Stimulated activated CD8-positive, alpha-beta memory T cell treated with anti-CD3 and anti-CD28 coated beads, Interleukin-7, amount 100 ng/mL, for 24 hours (primary cell): ENCODE measurements around the gene DCAF11.

Experiments
- DNase-seq: peaks from one replicate; pipeline ENCODE4 v3.0.0-alpha.2; 2020; ENCODE audit warnings: low read depth

Gene DCAF11

DNA sequence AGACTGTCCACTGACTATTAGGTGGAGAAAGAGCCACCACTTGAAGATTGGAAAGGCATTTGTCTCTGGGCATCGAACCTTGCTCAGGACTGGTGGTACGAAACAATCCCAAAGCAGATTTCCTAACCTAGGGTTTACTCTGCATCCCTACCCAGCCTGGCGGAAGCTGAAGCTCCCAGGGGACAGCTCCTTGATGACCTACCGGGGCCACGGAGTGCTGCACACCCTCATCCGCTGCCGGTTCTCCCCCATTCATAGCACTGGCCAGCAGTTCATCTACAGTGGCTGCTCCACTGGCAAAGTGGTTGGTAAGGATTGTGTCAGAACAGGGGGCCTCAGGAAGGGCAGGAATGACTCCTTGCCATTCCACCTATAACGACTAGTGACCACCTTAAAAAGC is 6.6 kb downstream of the DCAF11 start:
- DNase-seq: no peak

DNA sequence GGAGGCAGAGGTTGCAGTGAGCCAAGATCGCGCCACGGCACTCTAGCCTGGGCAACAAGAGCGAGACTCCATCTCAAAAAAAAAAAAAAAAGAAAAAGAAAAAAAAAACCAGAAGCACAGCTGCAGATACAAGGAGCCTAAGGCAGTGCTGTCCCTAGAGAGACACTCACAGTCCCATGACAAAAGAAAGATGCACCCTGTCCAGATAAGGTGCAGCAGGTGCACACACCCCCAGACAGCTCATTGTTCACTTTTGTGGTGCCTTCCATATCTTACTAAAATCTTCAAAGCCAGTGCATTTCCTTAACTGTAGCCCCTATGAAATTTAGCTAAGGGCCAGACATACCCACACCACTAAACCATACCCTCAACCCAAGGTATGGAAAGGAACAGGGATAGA is 7.8 kb downstream of the DCAF11 start:
- DNase-seq: no peak

DNA sequence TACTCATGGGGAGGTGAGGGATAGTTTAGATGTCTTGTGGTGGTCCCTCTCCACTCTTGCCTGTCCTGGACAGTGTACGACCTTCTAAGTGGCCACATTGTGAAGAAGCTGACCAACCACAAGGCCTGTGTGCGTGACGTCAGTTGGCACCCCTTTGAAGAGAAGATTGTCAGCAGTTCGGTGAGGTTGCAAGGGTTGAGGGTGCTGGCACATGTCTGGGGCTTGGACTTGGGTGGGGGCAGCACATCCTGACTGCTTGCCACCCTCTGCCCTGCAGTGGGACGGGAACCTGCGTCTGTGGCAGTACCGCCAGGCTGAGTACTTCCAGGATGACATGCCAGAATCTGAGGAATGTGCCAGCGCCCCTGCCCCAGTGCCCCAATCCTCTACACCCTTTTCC is 8.3 kb downstream of the DCAF11 start:
- DNase-seq: no peak

DNA sequence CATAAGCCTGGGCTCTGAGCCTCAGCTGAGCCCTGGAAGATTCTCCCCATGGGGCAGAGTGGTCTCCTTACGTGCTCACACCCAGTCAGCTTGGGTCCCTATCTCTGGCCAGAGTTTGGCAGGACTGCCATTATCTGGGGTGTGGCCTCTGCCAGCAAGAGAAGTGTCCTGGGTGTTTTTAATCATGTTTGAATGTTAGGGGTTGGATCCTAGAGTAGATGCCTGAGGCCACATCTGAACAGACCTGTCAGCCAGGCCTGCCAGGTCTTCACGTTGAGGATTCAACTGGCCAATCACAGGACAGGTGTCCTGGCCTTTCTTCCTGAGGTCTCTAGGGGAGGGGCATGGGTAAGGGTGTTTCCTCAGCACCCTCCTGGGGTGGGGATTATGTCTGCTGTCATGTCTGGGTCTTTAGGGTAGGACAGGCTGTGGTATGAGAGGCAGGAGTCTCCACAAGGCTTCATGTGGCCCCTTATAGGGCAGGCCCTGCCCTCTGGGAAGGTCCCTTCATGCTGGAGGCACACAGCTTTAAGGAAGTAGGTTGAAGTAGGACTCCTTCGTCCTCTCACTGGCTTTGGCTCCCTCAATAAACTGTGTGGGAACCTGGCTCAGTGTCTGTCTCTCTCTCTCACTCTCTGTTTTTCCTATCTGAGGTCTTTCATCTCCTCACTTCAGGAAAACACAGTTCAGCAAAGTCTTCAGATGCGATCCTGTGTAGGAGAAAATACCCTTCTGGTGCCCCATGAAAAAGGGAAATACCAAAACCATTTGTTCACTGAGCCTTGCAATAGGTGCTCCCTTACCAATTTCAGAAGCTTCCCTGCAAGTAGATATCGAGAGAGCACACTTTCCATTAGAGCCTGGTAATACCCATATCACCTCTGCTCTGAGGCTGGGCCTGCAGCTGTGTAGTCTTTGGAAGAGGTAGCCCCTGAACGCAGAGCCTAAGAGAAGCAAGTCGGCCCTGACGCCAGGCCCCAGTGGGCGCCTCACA is 9.1 kb downstream of the DCAF11 start:
- DNase-seq: no peak

DNA sequence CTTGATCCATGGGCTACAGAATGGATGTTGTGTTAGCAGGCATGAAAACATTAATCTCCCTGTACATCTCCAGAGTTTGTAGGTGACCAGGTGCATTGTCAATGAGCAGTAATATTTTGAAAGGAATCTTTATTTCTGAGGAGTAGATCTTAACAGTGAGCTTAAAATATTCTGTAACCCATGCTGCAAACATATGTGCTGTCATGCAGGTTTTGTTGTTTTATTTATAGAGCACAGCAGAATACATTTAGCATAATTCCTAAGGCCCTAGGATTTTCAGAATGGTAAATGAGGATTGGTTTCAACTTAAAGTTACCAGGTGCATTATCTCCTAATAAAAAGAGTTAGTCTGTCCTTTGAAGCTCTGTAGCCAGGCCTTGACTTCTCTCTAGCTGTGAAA is 12.4 kb downstream of the DCAF11 start:
- no peak for DNase-seq

DNA sequence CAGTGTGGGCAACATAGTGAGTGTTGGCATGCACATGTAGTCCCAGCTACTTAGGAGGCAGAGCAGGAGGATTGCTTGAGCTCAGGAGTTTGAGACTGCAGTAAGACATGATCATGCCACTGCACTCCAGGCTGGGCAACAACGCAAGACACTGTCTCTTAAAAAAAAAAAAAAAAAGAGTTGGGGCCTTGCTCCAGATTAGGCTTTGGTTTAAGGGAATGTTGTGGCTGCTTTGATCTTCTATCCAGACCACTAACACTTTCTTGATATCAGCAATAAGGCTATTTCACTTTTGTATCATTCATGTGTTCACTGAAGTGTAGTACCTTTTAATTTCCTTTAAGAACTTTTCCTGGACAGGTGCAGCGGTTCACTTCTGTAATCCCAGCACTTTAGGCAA is 13.1 kb downstream of the DCAF11 start:
- no peak for DNase-seq

DNA sequence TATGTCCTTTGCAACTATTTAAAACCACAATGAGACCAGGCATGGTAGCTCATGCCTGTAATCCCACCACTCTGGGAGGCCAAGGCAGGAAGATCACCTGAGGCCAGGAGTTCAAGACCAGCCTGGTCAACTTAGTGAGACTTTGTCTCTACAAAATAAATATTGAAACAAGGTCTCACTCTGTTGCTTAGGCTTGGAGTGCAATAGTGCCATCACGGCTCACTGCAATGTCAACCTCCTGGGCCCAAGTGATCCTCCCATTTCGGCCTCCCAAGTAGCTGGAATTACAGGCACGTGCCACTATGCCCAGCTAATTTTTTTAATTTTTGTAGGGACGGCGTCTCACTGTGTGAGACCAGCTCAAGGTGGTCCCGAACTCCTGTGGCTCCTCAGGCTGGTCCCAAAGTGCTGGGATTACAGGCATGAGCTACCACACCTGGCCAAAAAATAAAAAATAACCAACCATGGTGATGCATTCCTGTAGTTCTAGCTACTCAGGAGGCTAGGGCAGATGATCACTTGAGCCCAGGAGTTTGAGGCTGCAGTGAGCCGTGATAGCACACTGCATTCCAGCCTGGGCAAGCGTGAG is 14.9 kb downstream of the DCAF11 start:
- DNase-seq: no peak

DNA sequence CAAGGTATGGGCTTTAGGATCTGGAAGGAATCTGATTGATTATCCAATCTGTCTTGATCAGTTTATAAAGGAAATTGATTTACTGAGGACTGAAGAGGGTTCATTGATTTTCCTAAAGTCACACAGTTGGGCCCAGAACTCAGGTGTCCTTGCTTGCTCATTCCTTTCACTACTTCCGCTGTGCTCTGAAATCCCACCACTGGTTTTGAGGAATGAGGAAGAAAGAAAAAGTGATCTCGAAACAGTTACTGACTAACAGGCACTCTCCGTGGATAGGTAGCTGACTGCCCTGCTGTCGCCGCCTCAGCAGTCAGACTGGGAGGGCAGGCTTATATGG is 15.8 kb downstream of the DCAF11 start, which contains the start of gene FITM1:
Gene FITM1, plus strand, starts transcription at position 280 of the 337 bp plus-strand sequence. CDS start 905 bp downstream, outside the sequence.
- no peak for DNase-seq

DNA sequence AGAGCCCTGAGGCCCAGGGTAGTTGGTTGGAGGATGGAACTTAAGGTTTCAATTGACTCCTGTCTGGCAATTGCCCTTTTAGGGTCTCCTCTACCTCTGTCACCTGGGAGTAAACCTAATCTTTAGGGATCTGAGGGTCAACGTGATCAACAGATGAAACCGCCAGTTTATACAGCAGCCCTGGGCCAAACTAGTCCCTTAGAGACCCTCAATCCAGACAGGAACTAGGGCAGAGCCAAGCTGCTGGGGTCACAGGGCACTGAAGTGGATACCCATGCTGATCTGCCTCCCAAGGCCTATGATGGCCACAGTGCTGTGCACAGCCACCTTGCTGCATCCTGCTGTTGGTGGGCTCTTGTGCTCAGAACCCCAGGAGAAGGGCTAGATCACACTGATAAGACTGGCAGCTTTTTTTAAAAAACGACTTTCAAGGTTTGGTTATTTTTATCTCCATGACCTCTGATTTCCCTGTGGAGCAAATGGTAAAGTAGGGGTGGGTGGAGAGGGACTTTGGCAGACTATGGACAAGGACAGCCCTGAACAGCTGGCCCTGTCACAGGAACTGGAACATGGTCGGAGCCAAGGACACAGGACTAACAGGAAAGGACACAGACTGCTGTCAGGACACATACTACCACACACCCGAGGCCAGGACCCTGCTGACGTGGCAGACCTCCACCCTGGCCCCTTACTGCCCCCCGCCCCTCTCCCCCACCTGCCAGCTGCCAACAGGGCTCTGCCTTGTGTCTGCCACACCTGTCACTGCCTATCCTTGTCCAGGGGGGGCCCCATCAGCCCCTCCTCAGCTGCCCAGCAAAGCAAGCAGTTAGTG is 16.4 kb downstream of the DCAF11 start:
- DNase-seq: no peak

DNA sequence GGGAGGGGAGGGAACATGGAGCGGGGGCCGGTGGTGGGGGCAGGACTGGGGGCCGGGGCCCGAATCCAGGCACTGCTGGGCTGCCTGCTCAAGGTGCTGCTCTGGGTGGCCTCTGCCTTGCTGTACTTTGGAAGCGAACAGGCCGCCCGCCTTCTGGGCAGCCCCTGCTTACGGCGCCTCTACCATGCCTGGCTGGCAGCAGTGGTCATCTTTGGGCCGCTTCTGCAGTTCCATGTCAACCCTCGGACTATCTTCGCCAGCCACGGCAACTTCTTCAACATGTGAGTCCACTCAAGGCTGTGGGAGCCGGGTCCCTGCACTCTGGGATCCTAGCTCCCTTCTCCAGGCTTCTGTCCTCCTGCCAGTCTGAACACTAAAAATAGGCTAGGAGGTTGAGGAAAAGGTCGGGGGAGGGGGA is 17.0 kb downstream of the DCAF11 start:
- no peak for DNase-seq

DNA sequence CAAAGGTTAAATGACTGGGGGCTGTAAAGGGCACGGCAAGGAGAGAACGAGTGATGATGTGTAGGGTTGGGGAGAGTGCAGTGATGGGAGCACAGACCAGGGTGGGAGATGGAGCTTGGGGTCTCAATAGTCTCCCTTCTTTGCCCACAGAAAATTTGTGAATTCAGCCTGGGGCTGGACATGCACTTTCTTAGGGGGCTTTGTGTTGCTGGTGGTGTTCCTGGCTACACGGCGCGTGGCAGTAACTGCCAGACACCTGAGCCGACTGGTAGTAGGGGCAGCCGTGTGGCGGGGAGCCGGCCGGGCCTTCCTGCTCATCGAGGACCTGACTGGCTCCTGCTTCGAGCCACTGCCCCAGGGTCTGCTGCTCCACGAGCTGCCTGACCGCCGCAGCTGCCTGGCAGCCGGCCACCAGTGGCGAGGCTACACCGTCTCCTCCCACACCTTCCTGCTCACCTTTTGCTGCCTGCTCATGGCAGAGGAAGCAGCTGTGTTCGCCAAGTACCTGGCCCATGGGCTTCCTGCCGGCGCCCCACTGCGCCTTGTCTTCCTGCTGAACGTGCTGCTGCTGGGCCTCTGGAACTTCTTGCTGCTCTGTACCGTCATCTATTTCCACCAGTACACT is 17.6 kb downstream of the DCAF11 start:
- no peak for DNase-seq

DNA sequence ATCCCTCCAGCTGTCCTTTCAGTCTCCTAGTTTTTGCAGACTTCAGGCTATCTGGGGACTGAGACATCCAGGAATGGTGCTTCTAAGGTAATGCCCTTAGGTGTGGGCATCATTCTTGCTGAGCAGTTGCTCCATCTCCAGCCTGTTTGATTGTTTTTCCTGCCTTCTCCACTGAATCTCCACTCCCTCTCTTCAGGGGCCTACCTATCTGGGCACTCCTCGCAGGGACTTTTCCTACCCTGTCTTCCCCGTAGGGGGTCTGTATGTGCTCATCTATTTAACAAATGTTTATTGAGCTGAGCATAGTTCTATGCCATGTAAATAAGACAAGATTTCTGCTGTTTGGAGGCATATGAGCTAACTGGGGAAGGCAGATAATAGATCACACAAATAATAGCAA is 18.4 kb downstream of the DCAF11 start:
- DNase-seq: no peak

DNA sequence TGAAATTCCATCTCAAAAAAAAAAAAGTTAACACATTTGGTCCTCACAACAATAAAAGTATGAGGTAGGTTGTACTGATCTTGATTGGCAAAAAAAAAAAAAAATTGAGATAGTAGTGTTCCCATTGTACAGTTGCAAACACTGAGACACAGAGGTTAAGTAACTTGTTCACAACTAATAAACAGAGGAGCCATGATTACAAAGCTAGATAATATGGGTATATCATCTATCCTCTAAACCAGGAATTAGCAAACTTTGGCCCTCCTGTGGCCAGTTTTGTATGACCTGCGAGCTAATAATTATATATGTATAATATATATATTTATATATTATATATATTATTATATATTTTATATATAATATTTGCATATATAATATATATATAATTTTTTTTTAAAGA is 19.2 kb downstream of the DCAF11 start:
- DNase-seq: no peak

DNA sequence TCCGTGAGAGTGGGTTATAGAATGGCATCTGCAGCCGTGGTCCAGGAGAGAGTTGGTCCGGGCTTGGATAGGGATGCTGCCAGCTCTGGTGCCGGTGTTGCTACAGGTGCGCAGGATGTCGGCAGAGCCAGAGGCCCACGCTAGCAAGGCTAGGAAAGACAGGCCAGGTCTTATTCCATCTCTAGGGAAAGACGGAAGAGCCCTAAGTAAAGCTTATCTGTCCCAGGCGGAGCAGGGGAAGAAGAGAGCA is 20.9 kb downstream of the DCAF11 start:
- no peak for DNase-seq

DNA sequence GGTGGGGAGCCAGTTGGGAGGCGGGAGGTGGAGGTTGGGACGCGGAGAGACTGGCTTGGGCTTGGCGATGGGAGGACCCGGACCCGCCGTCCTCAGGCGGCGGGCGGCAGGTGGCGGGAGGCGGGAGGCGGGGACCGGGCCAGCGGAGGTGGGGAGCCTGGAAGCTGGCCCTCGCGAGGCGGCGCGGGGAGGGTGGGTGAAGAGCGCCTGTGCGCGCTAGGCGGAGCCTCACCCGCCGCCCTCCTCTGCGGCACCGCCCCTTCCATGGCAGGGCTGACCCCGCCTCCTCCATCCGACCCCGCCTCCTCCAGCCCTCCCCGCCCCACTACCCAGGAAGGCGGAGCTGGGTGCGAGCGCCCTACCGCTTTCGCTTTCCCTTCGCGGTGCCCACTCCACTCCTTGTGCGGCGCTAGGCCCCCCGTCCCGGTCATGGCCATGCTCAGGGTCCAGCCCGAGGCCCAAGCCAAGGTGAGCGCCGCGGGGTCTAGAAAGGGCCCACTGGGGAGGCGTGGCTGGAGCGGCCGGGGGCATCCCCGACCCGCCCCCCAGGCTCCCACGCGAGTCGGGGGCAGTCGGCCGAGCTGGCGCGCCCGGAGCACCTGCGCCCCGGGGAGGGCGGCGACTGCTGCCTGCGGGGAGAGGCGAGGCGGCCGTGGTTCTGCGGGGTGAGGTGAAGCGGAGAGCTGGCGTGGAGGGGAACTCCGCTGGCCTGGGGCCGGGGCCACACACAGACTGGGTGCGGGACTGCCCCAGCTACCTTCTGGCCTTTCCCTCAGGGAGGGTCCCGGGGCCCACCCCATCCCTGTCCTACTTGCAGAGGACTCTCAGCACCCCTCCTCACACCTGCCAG is 21.5 kb downstream of the DCAF11 start, which contains the start of gene PSME1:
Gene PSME1, plus strand, starts transcription at position 361 of the 850 bp plus-strand sequence. Its CDS starts 69 bp downstream, at position 430.
- DNase-seq: peak; percentile 83

DNA sequence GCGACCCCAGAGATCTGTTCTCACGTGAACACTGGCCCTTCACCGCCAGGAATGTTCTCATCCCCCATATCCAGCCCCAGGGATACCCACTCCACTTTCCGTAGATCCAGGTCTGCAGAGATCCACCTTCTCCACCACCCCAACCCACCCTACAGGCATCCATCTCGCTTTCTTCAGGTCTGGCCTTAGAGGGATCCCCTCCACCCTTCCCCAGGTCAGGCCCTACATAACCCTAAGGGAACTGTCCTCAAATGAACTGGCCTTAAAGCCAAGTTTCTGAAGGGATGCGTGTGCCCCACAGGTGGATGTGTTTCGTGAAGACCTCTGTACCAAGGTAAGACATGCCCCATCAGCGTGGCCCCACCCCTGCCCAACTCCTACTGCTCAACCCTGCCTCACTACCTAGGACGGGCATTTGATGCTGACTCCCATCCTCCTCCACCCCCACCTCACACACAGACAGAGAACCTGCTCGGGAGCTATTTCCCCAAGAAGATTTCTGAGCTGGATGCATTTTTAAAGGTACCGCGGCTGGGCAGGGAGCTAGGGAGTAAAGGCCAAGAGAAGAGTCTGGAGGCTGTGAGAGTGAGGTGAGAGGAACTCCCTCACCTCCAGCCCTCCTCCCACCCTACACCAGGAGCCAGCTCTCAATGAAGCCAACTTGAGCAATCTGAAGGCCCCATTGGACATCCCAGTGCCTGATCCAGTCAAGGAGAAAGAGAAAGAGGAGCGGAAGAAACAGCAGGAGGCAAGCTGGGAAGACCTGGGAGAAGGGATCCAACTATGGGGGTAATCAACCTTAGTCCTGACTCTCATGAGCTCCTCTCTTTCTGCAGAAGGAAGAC is 22.3 kb downstream of the DCAF11 start:
- DNase-seq: no peak

DNA sequence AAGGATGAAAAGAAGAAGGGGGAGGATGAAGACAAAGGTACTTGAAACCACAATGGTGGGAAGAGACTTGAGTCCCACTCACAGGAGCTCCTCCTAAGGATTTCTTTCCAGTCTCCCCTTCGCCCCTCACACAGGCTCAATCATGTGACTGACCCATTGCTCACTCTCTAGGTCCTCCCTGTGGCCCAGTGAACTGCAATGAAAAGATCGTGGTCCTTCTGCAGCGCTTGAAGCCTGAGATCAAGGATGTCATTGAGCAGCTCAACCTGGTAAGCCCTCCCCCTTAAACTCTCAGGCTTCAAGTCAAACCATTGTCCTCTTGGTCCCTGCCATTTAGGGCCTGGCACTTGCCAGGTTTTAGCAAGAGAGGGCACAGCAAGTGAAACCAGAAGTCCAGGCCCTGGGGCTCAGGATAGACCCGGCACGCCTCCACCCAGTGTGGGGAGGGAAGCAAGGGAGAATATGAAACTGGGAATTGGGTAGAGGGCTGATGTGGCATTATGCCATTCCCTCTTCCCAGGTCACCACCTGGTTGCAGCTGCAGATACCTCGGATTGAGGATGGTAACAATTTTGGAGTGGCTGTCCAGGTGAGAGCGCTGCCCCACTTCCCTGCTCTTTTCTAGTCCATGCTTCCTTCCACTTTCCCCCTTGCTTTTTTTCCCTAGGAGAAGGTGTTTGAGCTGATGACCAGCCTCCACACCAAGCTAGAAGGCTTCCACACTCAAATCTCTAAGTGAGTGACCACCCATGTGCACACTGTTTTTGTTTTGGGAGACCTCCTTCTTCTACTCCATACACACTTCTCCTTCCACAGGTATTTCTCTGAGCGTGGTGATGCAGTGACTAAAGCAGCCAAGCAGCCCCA is 23.2 kb downstream of the DCAF11 start:
- DNase-seq: no peak

DNA sequence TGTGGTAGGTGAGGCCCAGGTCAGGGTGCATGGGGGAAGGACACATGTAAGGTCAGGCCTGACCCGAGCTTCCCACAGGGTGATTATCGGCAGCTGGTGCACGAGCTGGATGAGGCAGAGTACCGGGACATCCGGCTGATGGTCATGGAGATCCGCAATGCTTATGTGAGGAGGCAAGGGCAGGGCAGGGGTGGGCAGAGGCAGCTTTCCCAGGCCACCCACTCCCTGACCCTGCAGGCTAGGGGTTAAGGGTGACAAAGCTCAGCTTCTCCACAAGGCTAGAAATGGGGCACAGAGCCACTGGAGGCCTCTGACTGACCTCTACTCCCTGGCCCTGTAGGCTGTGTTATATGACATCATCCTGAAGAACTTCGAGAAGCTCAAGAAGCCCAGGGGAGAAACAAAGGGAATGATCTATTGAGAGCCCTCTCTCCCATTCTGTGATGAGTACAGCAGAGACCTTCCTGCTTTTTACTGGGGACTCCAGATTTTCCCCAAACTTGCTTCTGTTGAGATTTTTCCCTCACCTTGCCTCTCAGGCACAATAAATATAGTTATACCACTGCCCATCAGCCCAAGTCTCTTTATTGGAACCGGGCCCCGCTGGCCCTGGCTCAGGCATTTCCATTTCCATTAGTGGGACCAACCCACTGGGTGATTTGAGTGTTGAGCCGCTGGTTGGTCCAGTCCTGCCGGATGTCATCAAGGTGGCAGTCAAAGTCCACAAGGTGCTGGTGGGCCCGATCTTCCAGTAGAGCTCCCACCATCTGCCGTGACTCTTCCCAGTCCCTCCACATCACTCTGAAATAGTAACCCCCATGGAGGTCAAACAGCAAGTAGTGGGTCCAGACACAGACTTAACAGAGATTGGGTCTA is 24.1 kb downstream of the DCAF11 start:
- DNase-seq: no peak
